GM12878 (cell line): ENCODE measurements around the gene CLIP3. TPM values are rescaled to one million over a fixed set of nuclear protein-coding genes. Genes with fewer than 3 reads are reported as not detected.

ENCODE experiments used
- ATAC-seq: fragments of 200-7000 bp; cut with Tn5 transposase; 3 replicates; pipeline ENCODE4 v1.9.1; 2020; ENCODE audit warnings: mild to moderate bottlenecking, moderate library complexity
- BruUV-seq: library from RNA; stranded (reverse); fragments of 400-500 nt; replicated peaks from 2 replicates; lab custom pipeline; 2021; lab: Mats Ljungman, UMichigan
- CTCF ChIA-PET: fragments of 300-600 bp; sonication (Branson Sonifier 250); formaldehyde crosslinking; extraction: SDS; loops from one replicate; lab custom pipeline; 2021; ENCODE audit warnings: inconsistent platforms; lab: Yijun Ruan, JAX
- POLR2A ChIA-PET: fragments of 350-600 bp; formaldehyde crosslinking; extraction: SDS; loops from one replicate; lab custom pipeline; 2021; ENCODE audit warnings: inconsistent platforms; lab: Charles Lee
- RAD21 ChIA-PET: fragments of 300-600 bp; sonication (Branson Sonifier 250); formaldehyde crosslinking; loops from one replicate; lab custom pipeline; 2023; ENCODE audit warnings: antibody characterized with exemption; ENCODE audit not compliant: unreplicated experiment; lab: Charles Lee
- SMC1A ChIA-PET: fragments of 300-600 bp; sonication (Branson Sonifier 250); formaldehyde crosslinking; loops from one replicate; lab custom pipeline; 2023; ENCODE audit not compliant: unreplicated experiment, uncharacterized antibody; lab: Charles Lee
- DNase-seq: peaks from one replicate; pipeline ENCODE4 v3.0.0-alpha.2; 2011; ENCODE audit warnings: low read depth, low spot score
- FAIRE-seq: peaks from 3 replicates; lab custom pipeline; 2011; peaks lifted over from hg19 to GRCh38; lab: Jason Lieb, UNC
- H2AFZ ChIP-seq: 2 replicates; pipeline ENCODE4 v1.6.0; 2011; ENCODE audit warnings: low read depth, low read length, control low read depth; ENCODE audit not compliant: control insufficient read depth
- H3K27ac ChIP-seq: 2 replicates; pipeline ENCODE4 v1.5.1; 2011; ENCODE audit warnings: control low read depth; ENCODE audit not compliant: control insufficient read depth, insufficient read depth
- H3K27me3 ChIP-seq, 2 experiments: replicated peaks in 1 of 2; 2 replicates each; pipeline versions ENCODE4 v1.6.0 to v1.6.1; 2011; ENCODE audit warnings: low read length in 1 of 2; ENCODE audit not compliant: control insufficient read depth in 2 of 2, insufficient read depth in 2 of 2
- H3K36me3 ChIP-seq, 2 experiments: 2 replicates each; pipeline ENCODE4 v1.5.1; 2011; ENCODE audit warnings: low read length in 1 of 2; ENCODE audit not compliant: control insufficient read depth in 2 of 2, insufficient read depth in 2 of 2
- H3K4me1 ChIP-seq: 2 replicates; pipeline ENCODE4 v1.6.1; 2011; ENCODE audit warnings: mild to moderate bottlenecking, low read length, moderate library complexity, mixed read lengths; ENCODE audit not compliant: control insufficient read depth, insufficient read depth
- H3K4me2 ChIP-seq: 2 replicates; pipeline ENCODE4 v1.6.0; 2011; ENCODE audit warnings: control low read depth; ENCODE audit not compliant: control insufficient read depth, insufficient read depth
- H3K4me3 ChIP-seq: fragments of 200-600 bp; sonication (generic); 2 replicates; pipeline ENCODE4 v1.5.1; 2016
- H3K79me2 ChIP-seq: 2 replicates; pipeline ENCODE4 v1.6.0; 2011; ENCODE audit warnings: low read length; ENCODE audit not compliant: control insufficient read depth, insufficient read depth
- H3K9ac ChIP-seq: 2 replicates; pipeline ENCODE4 v1.8.0; 2011; ENCODE audit warnings: low read length, control low read depth, mixed read lengths; ENCODE audit not compliant: control insufficient read depth, insufficient read depth
- H3K9me3 ChIP-seq: replicated peaks from 3 replicates; pipeline ENCODE4 v1.5.1; 2011; ENCODE audit warnings: mild to moderate bottlenecking, low read length; ENCODE audit not compliant: control insufficient read depth, insufficient read depth
- H4K20me1 ChIP-seq: 2 replicates; pipeline ENCODE4 v1.6.0; 2011; ENCODE audit not compliant: control insufficient read depth, insufficient read depth
- GATAD2B ChIP-seq: fragments of 450-650 bp; conservative IDR thresholded peaks from 2 replicates; pipeline ENCODE4 v1.6.1; 2017; ENCODE audit warnings: low read depth, mild to moderate bottlenecking, moderate library complexity
- HCFC1 ChIP-seq: fragments of 150-350 bp; IDR thresholded peaks from 2 replicates; pipeline ENCODE4 v1.6.1; 2014; ENCODE audit warnings: low read length
- HDAC2 ChIP-seq: fragments of 200-600 bp; sonication (generic); IDR thresholded peaks from 2 replicates; pipeline ENCODE4 v1.6.1; 2017
- JUNB ChIP-seq: IDR thresholded peaks from 2 replicates; pipeline ENCODE4 v1.6.1; 2016; ENCODE audit warnings: antibody characterized with exemption, mild to moderate bottlenecking
- MLLT1 ChIP-seq: fragments of 450-650 bp; IDR thresholded peaks from 2 replicates; pipeline ENCODE4 v1.6.1; 2016; ENCODE audit warnings: mild to moderate bottlenecking
- NR2C2 ChIP-seq: IDR thresholded peaks from 2 replicates; pipeline ENCODE4 v1.6.1; 2011; ENCODE audit warnings: borderline replicate concordance, low read depth; ENCODE audit not compliant: control insufficient read depth, insufficient read length
- NRF1 ChIP-seq: conservative IDR thresholded peaks from 2 replicates; pipeline ENCODE4 v1.6.1; 2011; ENCODE audit warnings: mild to moderate bottlenecking, low read depth, low read length, improper control_type of control experiment
- POLR2A ChIP-seq: IDR thresholded peaks from 2 replicates; pipeline ENCODE4 v1.6.1; 2011; ENCODE audit warnings: low read depth, mild to moderate bottlenecking, low read length
- RAD21 ChIP-seq: IDR thresholded peaks from 2 replicates; pipeline ENCODE4 v1.6.1; 2011; ENCODE audit warnings: mild to moderate bottlenecking, low read depth, low read length, moderate library complexity; ENCODE audit not compliant: insufficient read depth
- RAD51 ChIP-seq: fragments of 450-650 bp; IDR thresholded peaks from 2 replicates; pipeline ENCODE4 v1.6.1; 2016; ENCODE audit warnings: moderate library complexity, mild to moderate bottlenecking, inconsistent platforms
- REST ChIP-seq: IDR thresholded peaks from 2 replicates; pipeline ENCODE4 v1.6.1; 2012; ENCODE audit warnings: mild to moderate bottlenecking, low read depth, low read length
- TCF12 ChIP-seq: IDR thresholded peaks from 2 replicates; pipeline ENCODE4 v1.6.1; 2011; ENCODE audit warnings: low read depth, mild to moderate bottlenecking, low read length
- TCF7 ChIP-seq: IDR thresholded peaks from 2 replicates; pipeline ENCODE4 v1.6.1; 2014; ENCODE audit warnings: antibody characterized with exemption, borderline replicate concordance
- ZNF207 ChIP-seq: fragments of 450-650 bp; IDR thresholded peaks from 2 replicates; pipeline ENCODE4 v1.6.1; 2014; ENCODE audit warnings: antibody characterized with exemption, mild to moderate bottlenecking, borderline replicate concordance
- ZNF274 ChIP-seq: IDR thresholded peaks from one replicate; pipeline ENCODE4 v1.8.0; 2011; ENCODE audit not compliant: insufficient read length, insufficient read depth
- WGBS: methylation state at CpG from one replicate; pipeline ENCODE4 v1.1.6; 2016; ENCODE audit warnings: low lambda C conversion rate; ENCODE audit not compliant: insufficient replicate concordance, insufficient coverage; ENCODE audit errors: missing lambda C conversion rate; 5-methylcytosine and 5-hydroxymethylcytosine counted together
- in situ Hi-C: fragments of 300-500 bp; cut with MboI; formaldehyde crosslinking; loops from 9 replicates; pipeline ENCODE4 v1.14.3; 2018; ENCODE audit warnings: mixed read lengths
- intact Hi-C: fragments of 100-400 bp; cut with micrococcal nuclease; formaldehyde crosslinking; loops from one replicate; pipeline ENCODE4 v1.14.2; 2022; ENCODE audit not compliant: unreplicated experiment
- polyA plus RNA-seq, 11 experiments: library from polyadenylated mRNA; depleted of rRNA in 4 of 11; unstranded in 6 of 11; stranded (reverse) in 5 of 11; fragments of >200 nt; fragmentation: Nextera tagmentation in 4 of 11; fragmentation: Illumina TruSeq in 1 of 11; extraction: Ambion mirVana in 4 of 11; extraction: Trizol in 1 of 11; gene quantifications; 1 replicate in 1 of 11; 2 replicates in 10 of 11; pipeline versions ENCODE4 v1.2.1 to v1.2.3, GENCODE V29; 2011 to 2016; ENCODE audit warnings: inconsistent platforms in 2 of 11, missing spikeins in 2 of 11, low read depth in 1 of 11
- total RNA-seq, 4 experiments: library from RNA; depleted of rRNA in 3 of 4; stranded (reverse); fragments of >200 nt in 3 of 4; fragmentation: Illumina TruSeq in 1 of 4; extraction: Trizol in 1 of 4; gene quantifications; 2 replicates each; pipeline versions ENCODE4 v1.2.1 to v1.2.3, GENCODE V29; 2013 to 2021
- TF ChIP-seq, protein P1 (sequence below): fragments of 450-650 bp; IDR thresholded peaks from 2 replicates; pipeline ENCODE4 v1.6.1; 2017; ENCODE audit warnings: mild to moderate bottlenecking, moderate library complexity
- TF ChIP-seq, protein P2 (sequence below): fragments of 450-650 bp; IDR thresholded peaks from 2 replicates; pipeline ENCODE4 v1.6.1; 2016; ENCODE audit warnings: mild to moderate bottlenecking

The CLIP3 gene
- total and polyA plus RNA-seq, 10 of the 15 experiments (the other 5 are each of a cell fraction or from before 2014, with no cell fraction given), result 0.09 to 2.7 (median 0.45) TPM; not detected in 1

DNA sequence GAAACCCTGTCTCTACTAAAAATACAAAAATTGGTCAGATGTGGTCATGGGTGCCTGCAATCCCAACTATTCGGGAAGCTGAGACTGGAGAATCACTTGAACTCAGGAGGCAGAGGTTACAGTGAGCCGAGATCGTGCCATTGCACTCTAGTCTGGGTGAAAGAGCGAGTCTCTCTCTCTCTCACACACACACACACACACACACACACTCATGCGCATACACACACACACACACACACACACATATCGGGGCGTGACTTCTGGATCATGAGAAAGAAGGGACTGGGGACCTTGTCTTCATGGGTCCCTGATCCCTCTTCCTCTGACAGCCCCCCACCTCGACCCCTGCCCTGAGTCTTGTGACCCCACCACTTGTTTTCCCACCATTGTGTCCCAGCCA, 49.5 kb downstream of the CLIP3 start:
- Histone ChIP-seq H4K20me1 (no peaks in the 10 kb centered on the region), H3K36me3 (no peaks in the 10 kb centered on the region), H3K9ac (no peak overlapping the region), H3K4me3 (no peak overlapping the region), H3K4me2 (no peak overlapping the region), H3K79me2 (no peaks in the 10 kb centered on the region), H3K9me3 (no peaks in the 10 kb centered on the region), H3K4me1 (no peaks in the 10 kb centered on the region), H3K27me3 (peaks cover 0 to 2% of the 10 kb centered on the region in 2 experiments; a peak in 3 of 4 replicates), H3K27ac (no peak overlapping the region), H2AFZ (no peak overlapping the region)
- ChIA-PET SMC1A (no interaction called here), RAD21 (no interaction called here), POLR2A (no interaction called here), CTCF (no interaction called here)
- FAIRE-seq (no peak), DNase-seq (no peak), ATAC-seq (no peak)
- in situ Hi-C loops (no loop called here), intact Hi-C loops (no loop called here)
- BruUV-seq, result no TSS peak
- WGBS, result 30% methylated on average over 7 of the region's 8 CpGs
- no peak for TF ChIP-seq TCF7
- no peak for TF ChIP-seq NR2C2
- no peak for TF ChIP-seq GATAD2B
- TF ChIP-seq, protein P1, sequence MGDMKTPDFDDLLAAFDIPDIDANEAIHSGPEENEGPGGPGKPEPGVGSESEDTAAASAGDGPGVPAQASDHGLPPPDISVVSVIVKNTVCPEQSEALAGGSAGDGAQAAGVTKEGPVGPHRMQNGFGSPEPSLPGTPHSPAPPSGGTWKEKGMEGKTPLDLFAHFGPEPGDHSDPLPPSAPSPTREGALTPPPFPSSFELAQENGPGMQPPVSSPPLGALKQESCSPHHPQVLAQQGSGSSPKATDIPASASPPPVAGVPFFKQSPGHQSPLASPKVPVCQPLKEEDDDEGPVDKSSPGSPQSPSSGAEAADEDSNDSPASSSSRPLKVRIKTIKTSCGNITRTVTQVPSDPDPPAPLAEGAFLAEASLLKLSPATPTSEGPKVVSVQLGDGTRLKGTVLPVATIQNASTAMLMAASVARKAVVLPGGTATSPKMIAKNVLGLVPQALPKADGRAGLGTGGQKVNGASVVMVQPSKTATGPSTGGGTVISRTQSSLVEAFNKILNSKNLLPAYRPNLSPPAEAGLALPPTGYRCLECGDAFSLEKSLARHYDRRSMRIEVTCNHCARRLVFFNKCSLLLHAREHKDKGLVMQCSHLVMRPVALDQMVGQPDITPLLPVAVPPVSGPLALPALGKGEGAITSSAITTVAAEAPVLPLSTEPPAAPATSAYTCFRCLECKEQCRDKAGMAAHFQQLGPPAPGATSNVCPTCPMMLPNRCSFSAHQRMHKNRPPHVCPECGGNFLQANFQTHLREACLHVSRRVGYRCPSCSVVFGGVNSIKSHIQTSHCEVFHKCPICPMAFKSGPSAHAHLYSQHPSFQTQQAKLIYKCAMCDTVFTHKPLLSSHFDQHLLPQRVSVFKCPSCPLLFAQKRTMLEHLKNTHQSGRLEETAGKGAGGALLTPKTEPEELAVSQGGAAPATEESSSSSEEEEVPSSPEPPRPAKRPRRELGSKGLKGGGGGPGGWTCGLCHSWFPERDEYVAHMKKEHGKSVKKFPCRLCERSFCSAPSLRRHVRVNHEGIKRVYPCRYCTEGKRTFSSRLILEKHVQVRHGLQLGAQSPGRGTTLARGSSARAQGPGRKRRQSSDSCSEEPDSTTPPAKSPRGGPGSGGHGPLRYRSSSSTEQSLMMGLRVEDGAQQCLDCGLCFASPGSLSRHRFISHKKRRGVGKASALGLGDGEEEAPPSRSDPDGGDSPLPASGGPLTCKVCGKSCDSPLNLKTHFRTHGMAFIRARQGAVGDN, result no peak
- TF ChIP-seq JUNB, result no peak
- no peak for TF ChIP-seq NRF1
- TF ChIP-seq TCF12, result no peak
- TF ChIP-seq RAD21, result no peak
- TF ChIP-seq, protein P2, sequence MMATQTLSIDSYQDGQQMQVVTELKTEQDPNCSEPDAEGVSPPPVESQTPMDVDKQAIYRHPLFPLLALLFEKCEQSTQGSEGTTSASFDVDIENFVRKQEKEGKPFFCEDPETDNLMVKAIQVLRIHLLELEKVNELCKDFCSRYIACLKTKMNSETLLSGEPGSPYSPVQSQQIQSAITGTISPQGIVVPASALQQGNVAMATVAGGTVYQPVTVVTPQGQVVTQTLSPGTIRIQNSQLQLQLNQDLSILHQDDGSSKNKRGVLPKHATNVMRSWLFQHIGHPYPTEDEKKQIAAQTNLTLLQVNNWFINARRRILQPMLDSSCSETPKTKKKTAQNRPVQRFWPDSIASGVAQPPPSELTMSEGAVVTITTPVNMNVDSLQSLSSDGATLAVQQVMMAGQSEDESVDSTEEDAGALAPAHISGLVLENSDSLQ, result no peak
- no peak for TF ChIP-seq HCFC1
- no peak for TF ChIP-seq MLLT1
- no peak for TF ChIP-seq RAD51
- no peak for TF ChIP-seq ZNF207
- TF ChIP-seq HDAC2, result no peak
- no peak for TF ChIP-seq REST
- no peak for TF ChIP-seq ZNF274
- no peak for TF ChIP-seq POLR2A
